Activated CD8-positive, alpha-beta memory T cell treated with anti-CD3 and anti-CD28 coated beads, Interleukin-2, amount 50 U/mL, for 24 hours (primary cell): ENCODE results near the gene CEACAM18.

Source experiments
- DNase-seq: peaks from one replicate; pipeline ENCODE4 v3.0.0-alpha.2; 2020; ENCODE audit errors: extremely low read depth

CEACAM18 gene

DNA sequence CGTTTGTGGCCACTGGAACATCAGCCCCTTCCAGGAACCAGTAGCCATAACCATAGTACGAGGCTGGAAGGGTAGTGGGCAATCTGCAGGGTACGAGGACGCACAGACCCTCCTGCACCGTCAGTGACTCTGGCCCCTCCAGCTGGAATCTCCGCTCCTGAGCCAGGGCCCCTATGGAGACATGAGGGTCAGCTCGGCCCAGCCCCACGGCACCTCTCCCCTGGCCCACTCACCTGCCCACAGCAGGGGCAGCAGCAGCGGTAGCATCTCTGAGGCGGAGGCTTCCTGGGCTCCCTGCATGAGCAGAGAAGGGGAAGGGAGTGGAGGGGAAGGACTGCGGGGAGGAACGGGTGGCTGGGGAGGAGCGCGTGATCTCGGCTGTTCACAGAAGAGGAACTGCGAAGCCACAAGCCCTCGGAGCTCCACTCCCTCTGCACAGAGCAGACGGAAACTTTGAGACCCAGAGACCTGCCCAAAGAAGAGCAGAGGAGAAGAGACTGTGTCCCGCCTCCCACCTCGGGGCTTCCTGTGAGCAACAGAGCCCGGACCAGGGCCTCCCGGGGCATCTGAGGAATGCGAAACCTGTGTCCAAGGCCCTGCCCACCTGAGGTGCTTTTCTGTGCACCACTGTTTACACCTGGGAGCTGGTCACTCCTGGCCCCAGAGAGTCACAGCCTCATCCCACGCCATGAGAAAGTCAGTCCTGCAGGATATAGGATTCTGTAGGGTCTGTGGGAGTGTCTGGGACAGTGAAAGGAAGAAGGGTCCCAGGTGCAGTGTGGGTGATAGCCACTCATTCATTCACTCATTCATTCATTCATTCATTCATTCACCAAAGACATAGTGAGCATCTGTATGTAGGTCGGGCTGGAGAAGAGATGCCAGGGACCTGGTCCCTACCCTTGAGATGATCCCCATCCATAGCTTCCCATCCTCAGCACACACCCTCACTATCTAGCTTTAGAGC is 53.3 kb downstream of the CEACAM18 start, which contains the start of gene SIGLEC6:
Gene SIGLEC6, minus strand, starts transcription at position 322 of the 967 bp plus-strand sequence. Its CDS starts 22 bp downstream, at position 300.
- DNase-seq: no peak

GRCh38 chr19:51535535-51535934 is 57.2 kb downstream of the CEACAM18 start:
- no peak for DNase-seq

DNA sequence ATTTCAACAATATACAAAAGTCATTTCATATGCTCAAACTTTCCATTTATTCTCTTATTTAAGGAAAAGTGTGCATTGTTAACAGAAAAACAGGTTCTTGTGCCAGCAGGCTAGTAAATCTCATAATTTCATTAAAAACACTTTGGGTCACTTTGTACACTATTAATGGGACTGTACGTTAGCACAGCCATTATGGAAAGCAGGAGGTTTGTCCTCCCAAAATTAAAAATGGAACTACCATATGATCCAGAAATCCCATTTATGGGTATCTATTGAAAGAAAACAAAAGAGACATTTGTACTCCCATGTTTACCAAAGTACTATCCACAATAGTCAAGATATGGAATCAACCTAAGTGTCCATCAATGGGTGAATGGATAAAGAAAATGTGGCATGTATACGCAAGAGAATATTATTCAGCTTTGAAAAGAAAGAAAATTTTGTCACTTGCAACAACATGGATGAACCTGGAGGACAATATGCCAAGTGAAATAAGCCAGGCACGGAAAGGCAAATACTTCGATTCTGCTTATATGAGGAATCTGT is 61.6 kb downstream of the CEACAM18 start:
- no peak for DNase-seq
